Pericardium fibroblast (primary cell): ENCODE results near the gene KDM4D. TPM values are rescaled to one million over a fixed set of nuclear protein-coding genes. Genes with fewer than 3 reads are reported as not detected.

ENCODE experiments used
- total RNA-seq: library from RNA; depleted of rRNA; stranded (reverse); fragments of >200 nt; gene quantifications from 2 replicates; pipeline ENCODE4 v1.2.3, GENCODE V29; 2015

KDM4D gene
- total RNA-seq, result 0.35 and 0.77 TPM in 2 replicates

GRCh38 chr11:94973099-94973968 lies at the start of gene KDM4D, which contains the start of gene CWC15:
Gene KDM4D, plus strand, starts transcription at chr11:94973709. Its CDS starts 23,664 bp downstream, at chr11:94997373.
Gene CWC15, minus strand, starts transcription at chr11:94973556. Its CDS starts 1,371 bp downstream, at chr11:94972185.

GRCh38 chr11:95024958-95025357 lies 51.4 kb downstream of the KDM4D start, which contains the start of gene KDM4E:
Gene KDM4E, plus strand, starts transcription at chr11:95025258. Its CDS starts 300 bp downstream, at chr11:95025558.

Other genes starting within 250 kb of the KDM4D start
- gene AMOTL1, start 205.4 kb upstream of the KDM4D start, total RNA-seq, result 17.8 and 25.3 TPM in 2 replicates
- gene CWC15, start 153 bp upstream of the KDM4D start, total RNA-seq, result 26.0 and 35.2 TPM in 2 replicates
- gene KDM4E, start 51.5 kb downstream of the KDM4D start, total RNA-seq, result not detected in 2 replicates
- not detected in 2 replicates for gene KDM4F, start 75.7 kb downstream of the KDM4D start, total RNA-seq
- 29.9 and 36.3 TPM in 2 replicates for gene SRSF8, start 93.2 kb downstream of the KDM4D start, total RNA-seq
- gene ENDOD1, start 116.1 kb downstream of the KDM4D start, total RNA-seq, result 18.1 and 59.5 TPM in 2 replicates